ENCODE data around the gene DES.
"Not testable (repeated sequence)": the region's sequence is repeated elsewhere in the genome, so short reads cannot be mapped to it uniquely, and the experiment has no call there.

DES gene

DNA sequence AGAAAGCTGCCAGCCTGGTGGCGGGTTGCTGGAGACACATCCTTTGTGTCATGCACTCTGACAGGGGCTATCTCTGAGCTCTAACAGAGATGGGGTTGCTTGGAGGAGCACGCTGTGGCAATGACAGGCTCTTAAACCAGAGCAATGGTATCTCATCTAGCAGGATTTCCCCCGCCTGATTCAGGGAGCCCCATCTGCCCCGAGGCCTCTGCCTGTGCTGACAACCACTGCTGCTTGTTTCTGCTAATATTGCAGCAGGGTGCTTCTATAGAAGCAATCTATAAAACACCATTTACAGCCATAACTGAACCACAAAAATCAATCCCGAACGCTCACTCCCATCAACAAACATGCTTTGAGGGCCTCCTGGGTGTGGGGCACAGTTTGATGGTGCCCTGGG is 17.6 kb upstream of the DES start:
- no peak for DNase-seq

DNA sequence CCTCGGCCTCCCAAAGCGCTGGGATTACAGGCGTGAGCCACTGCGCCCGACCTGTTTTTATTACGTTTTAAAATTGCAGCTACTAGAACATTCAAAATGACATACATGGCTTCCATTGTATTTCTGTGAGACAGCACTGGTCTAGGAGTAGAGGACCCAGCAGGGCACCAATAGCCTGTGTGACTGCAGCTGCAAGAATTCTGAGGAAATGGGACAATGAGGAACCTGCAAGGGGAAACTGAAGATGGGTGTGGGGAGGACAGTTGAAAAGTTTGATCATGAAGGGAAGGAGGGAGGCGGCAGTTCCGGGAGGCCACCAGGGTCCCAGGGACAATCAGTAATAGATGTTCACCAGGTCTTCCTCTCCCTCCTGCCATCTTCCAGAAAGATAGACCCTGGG is 16.6 kb upstream of the DES start:
- peak; percentile 32 to 40 for DNase-seq

DNA sequence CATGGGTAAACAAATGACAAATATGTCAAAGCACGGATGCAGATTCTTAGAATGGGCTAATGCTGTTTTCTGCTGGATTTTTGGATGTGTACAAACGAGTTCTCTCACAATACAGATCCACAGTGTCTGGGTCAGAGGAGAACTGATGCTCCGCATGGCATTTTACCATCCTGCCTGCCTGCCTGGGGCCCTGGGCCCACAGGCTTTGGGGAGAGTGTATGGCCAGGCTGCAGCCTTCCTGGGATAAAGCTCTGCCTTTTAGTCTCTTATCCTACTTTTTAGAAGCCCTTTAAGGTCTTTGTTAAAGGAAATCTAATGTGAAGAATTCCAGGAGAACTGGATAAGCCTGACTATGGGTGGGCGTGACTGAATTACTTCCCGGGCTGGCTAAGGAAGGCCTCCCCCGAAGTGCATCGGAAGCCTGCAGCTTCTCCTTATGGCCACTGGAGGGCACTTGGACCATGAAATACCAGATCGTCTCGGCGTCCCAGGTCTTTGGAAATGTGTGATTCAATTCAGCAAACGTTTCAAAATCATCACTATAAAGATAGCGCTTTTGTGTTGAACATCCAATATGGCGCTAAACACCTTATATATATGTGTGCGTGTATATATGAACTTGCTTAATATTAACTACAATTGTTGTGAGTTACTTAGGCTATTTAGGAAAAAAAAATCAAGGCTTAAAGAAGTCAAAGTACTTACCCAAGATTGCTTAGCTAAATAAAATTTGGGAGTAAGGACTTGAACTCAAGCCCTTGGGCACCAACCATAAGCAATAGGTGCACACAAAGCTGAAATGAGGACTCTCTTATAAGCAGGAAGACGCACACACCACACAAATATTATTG is 15.3 kb upstream of the DES start:
- DNase-seq: peak; percentile 72 to 86

DNA sequence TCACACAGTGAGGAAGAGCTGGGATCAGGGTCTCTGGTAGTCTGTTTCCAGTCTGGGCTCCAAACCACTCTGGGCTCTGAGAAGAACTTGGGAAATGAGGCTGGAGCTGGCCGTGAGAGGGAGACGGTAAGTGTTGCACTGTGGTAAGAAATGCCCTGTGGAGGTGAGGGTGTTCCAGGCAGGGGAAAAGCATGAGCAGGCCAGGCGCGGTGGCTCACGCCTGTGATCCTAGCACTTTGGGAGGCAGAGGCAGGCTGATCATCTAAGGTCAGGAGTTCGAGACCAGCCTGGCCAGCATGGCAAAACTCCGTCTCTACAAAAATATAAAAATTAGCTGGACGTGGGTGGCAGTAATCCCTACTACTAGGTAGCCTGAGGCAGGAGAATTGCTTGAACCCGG is 14.3 kb upstream of the DES start:
- DNase-seq: no peak

DNA sequence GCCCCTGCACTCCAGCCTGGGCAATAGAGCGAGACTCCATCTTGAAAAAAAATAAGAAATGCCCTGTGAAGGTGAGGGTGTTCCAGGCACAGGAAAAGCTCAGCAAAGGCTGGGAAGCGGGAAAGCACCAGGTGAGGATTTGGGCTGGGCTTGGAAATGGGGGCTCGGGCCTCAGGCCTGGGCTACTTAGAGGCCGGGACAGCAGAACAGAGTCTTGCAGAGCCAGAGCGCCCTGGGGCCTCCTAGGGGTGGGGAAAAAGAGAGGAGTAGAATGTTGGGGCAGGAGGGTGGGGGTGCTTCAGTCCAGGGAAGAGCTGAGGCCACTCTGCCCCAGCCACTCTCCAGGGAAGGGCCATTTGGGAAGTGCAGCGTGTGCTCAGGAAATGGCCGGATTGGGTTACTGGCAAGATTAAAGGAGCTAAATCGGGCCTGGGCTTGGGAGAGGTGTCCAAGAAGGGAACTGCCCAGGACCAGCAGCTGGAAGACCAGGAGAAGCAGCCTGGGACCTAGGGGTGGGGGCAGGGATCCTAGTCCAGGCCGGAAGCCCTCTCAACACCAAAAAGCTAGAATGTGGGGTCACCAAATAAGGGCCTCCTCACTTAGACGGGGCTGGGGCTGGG is 13.8 kb upstream of the DES start:
- no peak for DNase-seq

DNA sequence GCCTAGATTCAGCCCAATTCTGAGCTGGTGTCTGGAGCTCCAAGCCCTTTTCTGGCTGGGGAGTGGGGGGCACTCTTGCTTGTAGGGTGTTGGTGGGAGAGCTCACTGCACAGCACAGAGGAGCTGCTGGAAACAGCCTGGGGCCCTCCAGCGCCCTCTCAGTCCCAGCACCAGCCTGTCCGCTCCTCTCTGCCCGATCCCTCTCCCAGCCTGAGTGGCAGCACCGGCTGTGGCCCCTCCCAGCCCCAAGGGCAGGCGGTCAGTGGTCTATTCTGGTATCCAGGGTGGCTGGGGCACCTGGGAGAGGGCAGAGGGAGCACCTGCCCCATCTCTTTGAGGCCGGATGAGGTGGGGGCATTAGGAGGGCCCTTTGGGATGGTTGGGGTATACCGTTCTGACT is 13.2 kb upstream of the DES start:
- no peak for DNase-seq

DNA sequence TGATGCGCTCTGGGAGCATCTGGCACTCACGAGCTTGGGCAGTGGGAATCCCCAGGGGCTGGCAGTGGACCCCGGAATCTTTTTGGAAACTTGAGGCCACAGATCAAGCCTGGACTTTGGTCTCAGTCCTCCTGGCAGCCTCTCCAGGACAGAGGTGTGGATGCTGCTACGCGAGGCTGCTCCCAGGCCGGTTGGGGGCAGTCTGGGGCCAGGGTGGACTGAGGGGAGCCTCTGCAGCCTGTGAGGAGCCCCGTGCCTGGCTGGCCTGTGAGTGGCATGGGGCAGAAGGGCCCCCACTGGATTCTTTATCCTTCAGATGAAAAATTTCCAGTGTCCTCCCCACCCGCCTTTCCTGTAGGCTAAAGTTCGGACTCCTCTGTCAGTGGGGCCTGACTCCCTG is 12.7 kb upstream of the DES start:
- DNase-seq: no peak

DNA sequence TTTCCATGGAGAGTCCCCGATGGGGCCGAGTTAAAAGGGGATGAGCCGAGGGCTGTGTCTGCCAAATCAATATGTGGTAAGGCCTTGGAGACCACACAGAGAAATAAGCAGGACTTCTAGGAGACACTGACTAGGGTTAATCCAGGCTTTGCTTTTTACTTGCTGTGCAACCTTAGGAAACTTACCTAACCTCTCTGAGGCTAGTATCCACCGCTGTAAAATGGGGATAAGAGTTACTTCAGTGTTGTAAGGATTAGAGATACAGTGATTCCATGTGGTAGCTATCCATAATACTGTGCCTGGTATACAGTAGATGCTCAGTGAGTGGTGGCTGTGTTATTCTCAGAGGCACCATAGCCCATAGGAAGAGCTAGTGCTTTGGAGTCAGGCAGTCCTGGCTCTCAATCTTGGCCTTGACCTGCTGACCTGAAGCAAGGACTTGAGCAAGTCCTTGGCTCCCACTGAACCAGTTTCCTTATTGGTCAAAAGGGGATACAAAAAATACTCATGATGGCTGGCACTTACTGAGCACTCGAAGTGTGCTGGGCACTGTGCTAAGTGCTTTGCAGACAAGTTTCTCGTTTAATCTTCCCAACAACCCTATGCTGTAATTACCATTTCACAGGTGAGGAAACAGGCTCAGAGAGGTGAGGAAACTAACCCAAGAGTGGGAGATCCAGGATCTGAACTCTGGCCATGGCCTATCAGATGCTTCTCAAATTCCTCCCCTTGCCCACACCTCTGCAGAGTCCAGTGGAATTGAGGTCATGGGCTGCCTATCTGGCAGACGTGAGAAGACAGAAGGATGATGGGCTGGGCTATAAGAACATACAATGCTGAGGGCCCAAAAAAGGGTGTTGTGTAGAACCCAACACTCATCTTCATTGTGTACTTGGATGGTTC is 12.0 kb upstream of the DES start:
- DNase-seq: no peak

DNA sequence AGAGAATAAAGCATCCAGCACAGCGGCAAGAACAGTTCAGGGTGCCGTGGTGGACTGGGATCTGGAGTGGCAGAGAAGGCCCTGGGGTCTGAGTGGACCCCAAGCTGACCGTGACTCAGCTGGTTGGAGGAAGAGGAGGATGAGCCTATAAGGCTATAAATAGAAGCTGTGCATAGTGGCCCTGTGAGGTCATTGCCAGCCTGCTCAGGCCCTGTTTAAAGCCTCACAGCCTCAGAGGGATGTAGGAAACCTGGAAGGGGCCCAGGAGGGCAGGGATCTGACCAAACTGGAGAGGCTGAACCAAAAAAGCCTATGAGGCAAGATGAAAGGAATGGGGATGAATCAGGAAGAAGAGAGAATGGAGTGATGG is 11.3 kb upstream of the DES start:
- DNase-seq: no peak

DNA sequence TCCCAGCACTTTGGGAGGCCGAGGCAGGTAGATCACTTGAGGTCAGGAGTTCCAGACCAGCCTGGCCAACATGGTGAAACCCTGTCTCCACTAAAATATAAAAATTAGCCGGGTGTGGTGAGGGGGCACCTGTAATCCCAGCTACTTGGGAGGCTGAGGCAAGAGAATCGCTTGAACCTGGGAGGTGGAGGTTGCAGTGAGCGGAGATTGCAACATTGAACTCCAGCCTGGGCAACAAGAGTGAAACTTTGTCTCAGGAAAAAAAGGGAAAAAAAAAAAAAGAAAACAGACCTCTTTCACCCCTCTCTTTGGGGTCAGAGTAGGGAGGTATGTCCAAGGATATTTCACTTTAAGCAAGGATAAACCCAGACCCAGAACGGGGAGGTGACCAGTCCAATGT is 10.8 kb upstream of the DES start:
- not testable (repeated sequence) for DNase-seq

DNA sequence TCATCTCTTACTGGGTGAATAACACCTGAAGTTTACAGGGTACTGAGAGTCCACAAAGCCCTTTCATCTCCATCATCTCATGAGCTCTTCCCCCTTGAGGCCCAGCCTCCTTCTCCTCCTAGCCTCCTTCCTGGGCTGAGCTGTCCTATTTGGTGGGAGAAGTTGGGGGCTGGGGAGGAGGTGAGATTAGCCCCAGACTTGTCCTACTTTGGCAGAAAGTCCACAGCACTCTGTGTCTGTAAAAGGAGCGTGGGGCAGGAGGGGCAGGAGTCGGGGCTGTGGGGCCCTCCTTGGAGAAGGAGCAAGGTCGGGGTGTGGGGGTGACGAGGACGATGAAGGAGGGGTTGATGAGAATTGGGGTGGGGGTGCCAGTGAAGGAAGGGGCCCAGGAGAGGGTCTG is 10.0 kb upstream of the DES start:
- no peak for DNase-seq

DNA sequence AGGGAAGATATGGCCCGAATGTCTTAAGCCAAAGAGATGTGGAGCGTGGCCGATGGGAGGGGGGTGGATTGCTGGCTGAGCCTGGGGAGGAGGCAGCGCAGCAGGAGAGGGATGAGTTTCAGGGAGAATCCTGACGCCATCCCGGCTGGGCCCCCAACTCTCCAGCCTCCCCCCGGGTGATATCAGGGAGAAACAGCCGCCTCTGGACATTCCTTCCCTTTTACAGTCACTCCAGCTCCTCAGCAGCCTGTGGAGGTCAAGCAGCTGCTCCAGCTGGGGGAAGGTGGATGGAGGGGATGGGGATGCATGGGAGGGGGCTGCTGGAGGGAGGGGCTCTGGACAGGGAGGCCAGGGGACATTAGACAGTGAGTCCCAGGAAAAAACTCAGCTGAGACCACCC is 9.5 kb upstream of the DES start:
- DNase-seq: no peak

DNA sequence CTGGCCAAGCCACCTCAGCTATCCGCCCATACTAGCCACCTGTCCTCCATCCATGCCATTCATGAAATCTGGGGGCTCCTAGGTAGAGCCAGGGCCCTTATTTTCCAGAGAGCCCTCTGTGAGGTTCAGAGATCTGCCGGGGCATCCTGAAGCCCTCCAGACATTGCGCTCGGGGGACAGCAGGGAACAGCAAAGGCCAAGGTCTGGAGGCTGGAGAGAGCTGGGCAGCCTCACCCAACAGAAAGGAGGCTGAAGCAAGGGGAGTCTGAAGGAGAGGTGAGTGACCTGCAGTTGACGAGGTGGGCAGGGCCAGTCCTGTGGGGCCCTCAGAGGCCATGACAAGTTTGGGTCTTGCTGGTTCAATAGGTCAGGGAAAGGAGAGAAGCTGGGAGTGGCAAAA is 8.6 kb upstream of the DES start:
- no peak for DNase-seq

DNA sequence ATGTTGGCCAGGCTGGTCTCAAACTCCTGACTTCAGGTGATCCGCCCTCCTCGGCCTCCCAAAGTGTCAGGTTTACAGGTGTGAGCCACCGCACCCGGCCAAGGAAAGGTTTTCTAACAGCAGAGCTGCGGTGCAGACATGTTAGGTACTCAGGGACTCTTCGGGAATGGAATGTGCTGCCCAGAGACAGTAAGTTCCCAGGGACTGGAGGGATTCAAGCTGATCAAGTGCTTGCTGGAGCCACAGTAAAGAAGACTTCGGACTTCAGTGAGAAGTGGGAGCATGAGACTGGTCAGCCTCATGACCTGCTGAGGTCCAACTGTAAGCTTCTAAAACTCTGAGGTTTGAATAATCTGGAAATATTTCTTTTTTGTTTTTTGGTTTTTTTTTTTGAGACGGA is 7.8 kb upstream of the DES start:
- DNase-seq: no peak

DNA sequence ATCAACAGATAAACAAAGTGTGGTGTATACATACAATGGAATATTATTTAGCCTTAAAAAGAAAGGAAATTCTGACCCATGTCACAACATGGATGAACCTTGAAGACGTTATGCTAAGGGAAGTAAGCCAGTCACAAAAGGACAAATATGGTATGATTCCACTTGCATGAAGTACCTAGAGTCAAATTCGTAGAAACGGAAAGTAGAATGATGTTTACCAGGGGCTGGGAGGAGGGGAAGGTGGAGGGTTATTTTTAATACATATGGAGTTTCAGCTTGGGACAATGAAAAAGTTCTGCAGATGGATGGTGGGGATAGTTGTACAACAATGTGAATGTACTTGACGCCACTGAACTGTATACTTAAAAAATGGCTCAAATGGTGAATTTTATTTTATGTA is 3.3 kb upstream of the DES start:
- no peak for DNase-seq

DNA sequence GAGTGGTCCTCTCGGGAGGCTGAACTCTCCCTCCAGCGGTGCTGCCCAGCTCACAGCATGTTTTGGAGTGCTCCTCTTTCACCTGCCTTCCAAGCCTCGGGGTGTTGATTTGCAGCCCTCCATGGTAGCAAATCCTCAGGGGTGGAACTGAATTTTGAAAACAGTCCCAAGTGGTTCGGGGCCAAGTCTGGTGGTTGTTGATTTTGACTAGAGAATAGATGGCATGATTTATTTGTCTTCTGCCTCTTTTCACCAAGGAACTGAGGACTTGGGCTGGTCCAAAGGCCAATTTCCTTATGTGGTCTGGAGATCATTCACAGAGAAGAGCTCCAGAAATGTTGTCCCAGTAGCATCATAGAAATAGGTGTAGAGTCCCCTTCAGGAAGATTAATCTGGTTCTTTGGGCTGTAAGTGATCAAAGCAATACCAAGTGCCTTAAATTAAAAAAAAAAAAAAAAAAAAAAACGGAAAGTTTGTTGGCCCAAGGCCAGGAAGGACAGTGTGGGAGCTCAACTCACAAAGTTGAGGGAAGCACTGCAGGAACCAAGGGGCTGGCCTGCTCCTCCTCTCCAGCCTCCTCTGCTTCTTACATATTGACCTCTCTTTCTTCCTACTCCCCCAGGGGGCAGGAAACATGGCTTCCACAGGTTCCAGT is 2.5 kb upstream of the DES start:
- no peak for DNase-seq

DNA sequence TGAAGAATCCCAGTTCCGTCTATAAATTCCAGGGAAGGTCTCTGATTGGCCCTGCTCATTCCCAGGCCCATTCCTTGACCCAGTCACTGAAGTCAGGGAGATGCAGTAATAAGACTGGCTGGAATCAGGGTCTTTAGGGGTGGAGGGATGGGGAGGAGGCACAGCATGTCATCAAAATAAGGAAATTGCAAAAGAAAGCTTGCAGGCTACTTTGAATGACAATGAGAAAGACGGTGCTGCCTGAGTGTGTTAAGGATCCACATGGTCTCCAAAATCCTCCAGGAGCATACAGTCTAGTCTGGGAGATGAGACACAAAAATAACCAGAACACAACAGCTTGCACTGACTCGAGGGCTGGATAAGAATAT is 2.0 kb upstream of the DES start:
- no peak for DNase-seq

DNA sequence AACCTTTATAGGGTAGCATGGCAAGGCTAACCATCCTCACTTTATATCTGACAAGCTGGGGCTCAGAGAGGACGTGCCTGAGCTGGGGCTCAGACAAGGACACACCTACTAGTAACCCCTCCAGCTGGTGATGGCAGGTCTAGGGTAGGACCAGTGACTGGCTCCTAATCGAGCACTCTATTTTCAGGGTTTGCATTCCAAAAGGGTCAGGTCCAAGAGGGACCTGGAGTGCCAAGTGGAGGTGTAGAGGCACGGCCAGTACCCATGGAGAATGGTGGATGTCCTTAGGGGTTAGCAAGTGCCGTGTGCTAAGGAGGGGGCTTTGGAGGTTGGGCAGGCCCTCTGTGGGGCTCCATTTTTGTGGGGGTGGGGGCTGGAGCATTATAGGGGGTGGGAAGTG is 1.2 kb upstream of the DES start:
- DNase-seq: no peak

DNA sequence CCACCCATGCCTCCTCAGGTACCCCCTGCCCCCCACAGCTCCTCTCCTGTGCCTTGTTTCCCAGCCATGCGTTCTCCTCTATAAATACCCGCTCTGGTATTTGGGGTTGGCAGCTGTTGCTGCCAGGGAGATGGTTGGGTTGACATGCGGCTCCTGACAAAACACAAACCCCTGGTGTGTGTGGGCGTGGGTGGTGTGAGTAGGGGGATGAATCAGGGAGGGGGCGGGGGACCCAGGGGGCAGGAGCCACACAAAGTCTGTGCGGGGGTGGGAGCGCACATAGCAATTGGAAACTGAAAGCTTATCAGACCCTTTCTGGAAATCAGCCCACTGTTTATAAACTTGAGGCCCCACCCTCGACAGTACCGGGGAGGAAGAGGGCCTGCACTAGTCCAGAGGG is 803 bp upstream of the DES start:
- DNase-seq: no peak

DNA sequence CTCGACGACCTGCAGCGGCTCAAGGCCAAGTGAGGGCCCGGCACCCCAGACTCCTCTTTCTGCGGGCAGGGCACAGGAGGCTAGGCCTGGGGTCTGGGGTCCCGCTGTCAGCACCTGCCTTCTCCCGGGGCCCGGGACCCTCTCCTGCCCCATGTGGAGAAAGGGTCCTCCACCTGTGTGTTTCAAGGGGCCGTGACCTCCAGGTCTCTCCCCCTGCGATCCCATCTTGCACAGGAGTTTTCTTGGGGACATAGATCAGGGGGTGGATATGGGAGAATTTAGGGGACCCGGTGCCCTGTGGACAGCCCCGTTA is 791 bp downstream of the DES start:
- no peak for DNase-seq

DNA sequence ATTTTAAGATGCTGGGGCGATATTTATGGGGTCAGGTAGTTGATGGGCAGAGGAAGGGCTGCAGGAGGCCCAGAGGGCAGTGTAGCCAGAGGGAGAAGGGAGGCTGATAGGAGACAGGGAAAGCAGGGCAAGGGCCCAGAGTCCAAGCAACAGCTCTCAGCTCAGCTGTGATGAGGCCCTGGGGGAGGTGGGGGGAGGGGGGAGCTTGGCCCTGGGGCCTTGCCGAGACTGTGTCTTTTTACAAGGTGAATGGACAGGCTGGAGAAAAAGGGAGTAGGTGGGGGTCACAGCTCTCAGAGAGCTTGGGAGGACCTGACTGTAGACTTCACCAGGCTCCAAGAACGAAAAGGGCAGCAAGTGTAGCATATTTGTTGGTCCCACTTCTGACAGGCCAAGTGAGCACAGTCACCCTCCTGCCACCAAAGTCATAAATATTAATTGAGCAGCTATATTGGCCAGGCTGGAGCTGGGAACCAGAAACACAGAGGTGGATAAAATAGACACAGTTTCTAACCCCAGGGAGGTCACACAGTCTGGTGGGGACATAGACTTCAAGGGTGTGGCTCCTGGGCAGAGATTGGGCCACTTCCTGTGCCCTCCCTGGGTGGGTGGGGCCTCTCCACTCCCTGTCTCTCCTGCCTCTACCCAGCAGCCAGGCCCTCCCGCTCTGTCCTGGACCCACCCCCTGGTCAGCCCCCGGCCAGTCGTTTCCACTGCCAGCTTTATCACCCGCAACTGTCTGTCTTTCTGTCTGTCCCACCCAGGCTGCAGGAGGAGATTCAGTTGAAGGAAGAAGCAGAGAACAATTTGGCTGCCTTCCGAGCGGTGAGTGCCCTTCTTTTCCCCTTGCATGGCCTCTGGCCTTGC is 1.4 kb downstream of the DES start:
- peak in 1 of 2 donors; percentile 21 for DNase-seq

DNA sequence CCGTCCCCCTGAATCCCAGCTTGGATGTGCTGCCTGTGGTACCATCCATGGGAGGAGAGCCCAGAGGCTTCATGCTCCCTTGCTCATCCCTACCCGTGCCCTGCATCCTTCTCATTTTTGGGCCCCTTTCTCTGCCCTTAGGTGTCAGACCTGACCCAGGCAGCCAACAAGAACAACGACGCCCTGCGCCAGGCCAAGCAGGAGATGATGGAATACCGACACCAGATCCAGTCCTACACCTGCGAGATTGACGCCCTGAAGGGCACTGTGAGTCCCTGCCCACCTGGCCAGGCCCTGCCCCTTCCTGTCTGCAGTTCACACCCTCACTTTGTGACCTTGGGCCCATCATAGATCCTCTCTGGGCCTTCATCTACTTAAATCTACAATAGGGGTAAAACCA is 2.5 kb downstream of the DES start:
- no peak for DNase-seq

DNA sequence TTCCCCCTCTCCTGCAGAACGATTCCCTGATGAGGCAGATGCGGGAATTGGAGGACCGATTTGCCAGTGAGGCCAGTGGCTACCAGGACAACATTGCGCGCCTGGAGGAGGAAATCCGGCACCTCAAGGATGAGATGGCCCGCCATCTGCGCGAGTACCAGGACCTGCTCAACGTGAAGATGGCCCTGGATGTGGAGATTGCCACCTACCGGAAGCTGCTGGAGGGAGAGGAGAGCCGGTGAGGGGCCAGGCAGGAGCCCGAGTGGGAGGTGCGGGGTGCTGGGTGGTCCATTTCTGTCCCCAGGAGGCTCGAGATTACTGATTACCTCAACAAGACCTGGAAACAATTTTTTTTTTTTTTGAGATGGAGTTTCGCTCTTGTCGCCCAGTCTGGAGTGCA is 3.1 kb downstream of the DES start:
- DNase-seq: no peak

Data from inflammatory macrophage treated with lipopolysaccharide for 1 hour (primary cell).